ENCODE measurements around the gene CAPN11. TPM values are rescaled to one million over a fixed set of nuclear protein-coding genes. Genes with fewer than 3 reads are reported as not detected.

Gene CAPN11
- total RNA-seq, 1 experiment from 2014 or later = 0.28 TPM

DNA sequence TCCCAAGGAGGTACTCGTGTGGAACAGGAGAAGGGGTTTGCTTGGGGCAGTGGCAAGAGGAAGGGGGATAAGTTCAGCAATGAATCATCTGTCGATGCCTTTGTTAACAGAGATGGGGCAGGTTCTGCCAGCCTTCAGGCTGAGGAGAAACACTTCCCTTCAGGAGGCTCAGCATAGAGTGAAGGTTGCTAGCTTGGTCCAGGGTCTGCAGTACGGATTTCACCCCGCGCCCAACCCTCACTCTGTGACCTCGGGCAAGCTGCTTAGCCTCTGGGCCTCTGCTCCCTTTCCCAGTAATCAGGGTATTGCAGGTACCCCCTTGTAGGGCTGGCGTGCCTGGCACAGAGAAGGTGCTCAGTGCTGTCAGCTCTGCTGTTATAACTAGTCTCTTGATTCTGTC is 7.5 kb downstream of the CAPN11 start:
- no peak overlapping the region for H2BK15ac ChIP-seq (ENCODE audit: low read depth, low read length)
- Mint-ChIP-seq H3K36me3 (ENCODE audit: insufficient read depth in 1 of 3, low read depth in 3 of 3) (no peaks in the 10 kb centered on the region), H3K27ac (peak overlapping the region in 2 of 3 experiments; percentile 67 to 93; a peak in 2 of 7 replicates), H3K9me3 (no peaks in the 10 kb centered on the region; a peak in 1 of 5 replicates), H3K4me1 (peaks cover 41 to 46% of the 10 kb centered on the region in 2 experiments), H3K27me3 (ENCODE audit: low read depth) (peaks cover 10% of the 10 kb centered on the region), H3K4me3 (peak overlapping the region; percentile 14 to 64; a peak in 3 of 5 replicates)
- H3K79me1 ChIP-seq (ENCODE audit: insufficient read depth, low read depth, low read length, poor library complexity, severe bottlenecking) = no peaks in the 10 kb centered on the region
- no peak overlapping the region; the same call in 1 of the 2 replicates for H3K14ac ChIP-seq (ENCODE audit: insufficient read depth, low read length)
- H2BK12ac ChIP-seq (ENCODE audit: insufficient read length, low read depth, low read length) = no peak overlapping the region
- H3K56ac ChIP-seq (ENCODE audit: insufficient read length, low read depth, low read length) = no peak overlapping the region
- no peak for DNase-seq
- no peaks in the 10 kb centered on the region for H3K23me2 ChIP-seq (ENCODE audit: insufficient read length, low read depth, low read length, poor library complexity, severe bottlenecking)
- H3K9me3 ChIP-seq (ENCODE audit: control insufficient read depth, low read depth, low read length) = no peaks in the 10 kb centered on the region
- H3K4me1 ChIP-seq (ENCODE audit: insufficient read depth, low read length) = peaks cover 8% of the 10 kb centered on the region; the same call in 1 of the 2 replicates
- H4K5ac ChIP-seq (ENCODE audit: insufficient read length, low read depth, low read length) = no peak overlapping the region
- H4K20me1 ChIP-seq (ENCODE audit: control insufficient read depth, insufficient read depth, insufficient read length) = no peaks in the 10 kb centered on the region
- TF ChIP-seq, protein P1, sequence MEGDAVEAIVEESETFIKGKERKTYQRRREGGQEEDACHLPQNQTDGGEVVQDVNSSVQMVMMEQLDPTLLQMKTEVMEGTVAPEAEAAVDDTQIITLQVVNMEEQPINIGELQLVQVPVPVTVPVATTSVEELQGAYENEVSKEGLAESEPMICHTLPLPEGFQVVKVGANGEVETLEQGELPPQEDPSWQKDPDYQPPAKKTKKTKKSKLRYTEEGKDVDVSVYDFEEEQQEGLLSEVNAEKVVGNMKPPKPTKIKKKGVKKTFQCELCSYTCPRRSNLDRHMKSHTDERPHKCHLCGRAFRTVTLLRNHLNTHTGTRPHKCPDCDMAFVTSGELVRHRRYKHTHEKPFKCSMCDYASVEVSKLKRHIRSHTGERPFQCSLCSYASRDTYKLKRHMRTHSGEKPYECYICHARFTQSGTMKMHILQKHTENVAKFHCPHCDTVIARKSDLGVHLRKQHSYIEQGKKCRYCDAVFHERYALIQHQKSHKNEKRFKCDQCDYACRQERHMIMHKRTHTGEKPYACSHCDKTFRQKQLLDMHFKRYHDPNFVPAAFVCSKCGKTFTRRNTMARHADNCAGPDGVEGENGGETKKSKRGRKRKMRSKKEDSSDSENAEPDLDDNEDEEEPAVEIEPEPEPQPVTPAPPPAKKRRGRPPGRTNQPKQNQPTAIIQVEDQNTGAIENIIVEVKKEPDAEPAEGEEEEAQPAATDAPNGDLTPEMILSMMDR (conservative IDR thresholded peaks at IDR 0.05) = no peak
- no peak overlapping the region for H2BK5ac ChIP-seq (ENCODE audit: insufficient read length, low read length)
- no peak overlapping the region for H3K4me2 ChIP-seq (ENCODE audit: insufficient read depth, insufficient read length, low read length)
- no peak overlapping the region for H4K91ac ChIP-seq (ENCODE audit: insufficient read length, low read depth, low read length)
- H3K27ac ChIP-seq (ENCODE audit: insufficient read length, low read depth, low read length) = no peak overlapping the region
- no peak overlapping the region for H2AK5ac ChIP-seq (ENCODE audit: insufficient read length, low read length)
- H3K18ac ChIP-seq (ENCODE audit: insufficient read length, low read depth, low read length) = no peak overlapping the region
- H3K79me2 ChIP-seq (ENCODE audit: insufficient read depth, low read length) = no peaks in the 10 kb centered on the region
- H3T11ph ChIP-seq (ENCODE audit: low read length) = no peak overlapping the region
- no peak overlapping the region for H3K23ac ChIP-seq (ENCODE audit: insufficient read length, low read depth, low read length)
- no peak overlapping the region for H3K4ac ChIP-seq (ENCODE audit: low read depth, low read length)
- no peaks in the 10 kb centered on the region for H3K27me3 ChIP-seq (ENCODE audit: insufficient read depth, low read length)
- H2BK20ac ChIP-seq (ENCODE audit: low read depth, low read length, poor library complexity, severe bottlenecking) = no peak overlapping the region
- H4K8ac ChIP-seq (replicated peaks; ENCODE audit: insufficient read length, low read depth, low read length) = no peak overlapping the region
- H2AFZ ChIP-seq (ENCODE audit: low read length) = no peak overlapping the region
- H2BK120ac ChIP-seq (ENCODE audit: low read depth, low read length, poor library complexity, severe bottlenecking) = no peak overlapping the region
- WGBS (ENCODE audit: extremely low coverage, insufficient read length, low lambda C conversion rate) = no CpG with 5 or more reads among the region's 7 CpGs
- H3K9ac ChIP-seq (ENCODE audit: extremely low read depth, insufficient read length, low read length) = no peak overlapping the region

All from H9 (cell line).